OCI-LY7 (cell line): ENCODE results near the gene BANF1. TPM values are rescaled to one million over a fixed set of nuclear protein-coding genes. Genes with fewer than 3 reads are reported as not detected.

Source experiments
- BruUV-seq: library from RNA; stranded (reverse); fragments of 400-500 nt; replicated peaks from 2 replicates; lab custom pipeline; 2021; lab: Mats Ljungman, UMichigan
- CTCF ChIA-PET: fragments of 300-600 bp; sonication (Branson Sonifier 250); formaldehyde crosslinking; loops from one replicate; lab custom pipeline; 2022; ENCODE audit warnings: antibody characterized with exemption; ENCODE audit not compliant: unreplicated experiment; lab: Charles Lee
- POLR2A ChIA-PET: fragments of 300-600 bp; sonication (Branson Sonifier 250); formaldehyde crosslinking; loops from one replicate; lab custom pipeline; 2022; ENCODE audit warnings: antibody characterized with exemption; lab: Charles Lee
- DNase-seq: peaks from one replicate; pipeline ENCODE4 v3.0.0-alpha.2; 2015; ENCODE audit warnings: low spot score
- H2AFZ ChIP-seq: fragments of 200-600 bp; sonication (generic), shearing (Covaris generic); 2 replicates; pipeline ENCODE4 v1.6.1; 2014; ENCODE audit warnings: mild to moderate bottlenecking, antibody characterized with exemption, low read length, moderate library complexity
- H3K27ac ChIP-seq: fragments of 200-600 bp; sonication (generic); 2 replicates; pipeline ENCODE4 v1.5.1; 2014; ENCODE audit warnings: mixed run types, low read depth, mild to moderate bottlenecking, moderate library complexity, low read length, inconsistent platforms; ENCODE audit not compliant: poor library complexity, severe bottlenecking
- H3K36me3 ChIP-seq: fragments of 200-600 bp; sonication (generic); 2 replicates; pipeline ENCODE4 v1.6.1; 2014; ENCODE audit warnings: mild to moderate bottlenecking, antibody characterized with exemption, low read length, moderate library complexity, mixed read lengths; ENCODE audit not compliant: insufficient read depth
- H3K4me1 ChIP-seq: fragments of 200-600 bp; sonication (generic); 2 replicates; pipeline ENCODE4 v1.5.1; 2014; ENCODE audit warnings: mild to moderate bottlenecking, low read length; ENCODE audit not compliant: insufficient read depth, poor library complexity, severe bottlenecking
- H3K4me2 ChIP-seq: fragments of 200-600 bp; sonication (generic); 2 replicates; pipeline ENCODE4 v1.6.1; 2014; ENCODE audit warnings: mild to moderate bottlenecking, low read length
- H3K4me3 ChIP-seq: fragments of 200-600 bp; sonication (generic); 2 replicates; pipeline ENCODE4 v1.5.1; 2014; ENCODE audit warnings: mild to moderate bottlenecking, low read depth, low read length; ENCODE audit not compliant: poor library complexity, severe bottlenecking
- H3K79me2 ChIP-seq: fragments of 200-600 bp; sonication (generic); 2 replicates; pipeline ENCODE4 v1.6.1; 2016; ENCODE audit warnings: low read depth, mild to moderate bottlenecking, low read length, moderate library complexity, mixed read lengths; ENCODE audit not compliant: insufficient read depth
- H3K9me2 ChIP-seq: fragments of 200-600 bp; sonication (generic); 2 replicates; pipeline ENCODE4 v1.6.1; 2016; ENCODE audit warnings: mild to moderate bottlenecking, low read length, mixed read lengths; ENCODE audit not compliant: insufficient read depth
- H3K9me3 ChIP-seq: fragments of 200-600 bp; sonication (generic); 2 replicates; pipeline ENCODE4 v1.6.1; 2014; ENCODE audit warnings: mild to moderate bottlenecking, mixed run types, low read length, mixed read lengths
- H4K20me1 ChIP-seq: fragments of 200-600 bp; sonication (generic); 2 replicates; pipeline ENCODE4 v1.6.1; 2014; ENCODE audit warnings: mild to moderate bottlenecking, antibody characterized with exemption, low read length, moderate library complexity, mixed read lengths; ENCODE audit not compliant: insufficient read depth
- EZH2phosphoT487 ChIP-seq: fragments of 200-600 bp; sonication (generic); IDR thresholded peaks from 2 replicates; pipeline ENCODE4 v1.6.1; 2018; ENCODE audit warnings: low read depth, borderline replicate concordance, mild to moderate bottlenecking, mixed run types, antibody characterized with exemption, low read length, moderate library complexity, mixed read lengths
- intact Hi-C: fragments of 100-400 bp; cut with micrococcal nuclease; formaldehyde crosslinking; loops from one replicate; pipeline ENCODE4 v1.10.0; 2022; ENCODE audit not compliant: unreplicated experiment
- total RNA-seq, 2 experiments: library from RNA; depleted of rRNA in 1 of 2; stranded (reverse); fragments of >200 nt in 1 of 2; shearing (Covaris generic) in 1 of 2; gene quantifications; 2 replicates each; pipeline ENCODE4 v1.2.3, GENCODE V29; 2014 to 2022
- TF ChIP-seq, protein P1 (sequence below): fragments of 200-600 bp; sonication (generic); conservative IDR thresholded peaks from 2 replicates; pipeline ENCODE4 v1.5.1; 2014; ENCODE audit warnings: mild to moderate bottlenecking, antibody characterized with exemption, low read length, moderate library complexity, mixed read lengths

Gene BANF1
- total RNA-seq, 2 experiments from 2014 or later: 82.2 to 317 TPM

DNA sequence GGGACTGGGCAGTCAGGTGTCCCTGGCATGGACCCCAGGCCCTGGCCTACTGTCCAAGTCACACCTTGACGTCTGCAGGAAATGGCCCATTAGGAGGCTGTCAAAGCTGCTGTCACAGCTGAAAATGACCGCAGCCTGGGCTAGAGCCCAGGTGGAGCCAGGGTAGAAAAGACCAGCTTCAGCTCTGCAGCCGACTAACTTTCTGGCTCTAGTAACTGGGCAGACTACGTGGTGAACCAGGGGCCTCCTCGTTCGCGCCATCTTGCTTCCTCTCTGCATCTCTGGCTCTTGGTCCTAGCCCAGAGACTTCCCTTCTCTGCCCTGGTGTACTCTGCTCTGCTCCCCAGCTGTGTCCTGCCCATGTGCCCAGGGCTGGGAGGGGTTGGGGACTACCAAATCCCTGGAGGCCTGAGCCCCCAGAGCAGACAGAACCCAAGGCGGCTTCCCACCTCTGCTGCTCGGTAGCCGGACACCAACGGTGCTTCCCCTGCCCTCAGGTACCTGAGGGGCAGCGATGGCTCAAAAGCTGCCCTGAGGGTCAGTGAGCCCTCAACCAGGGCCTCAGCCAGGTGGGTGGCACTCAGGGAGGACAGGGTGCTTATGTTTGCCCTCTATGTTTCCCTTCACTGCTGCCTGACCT is 21.1 kb upstream of the BANF1 start:
- BruUV-seq: no TSS peak
- Histone ChIP-seq H3K4me2 (no peak overlapping the region), H3K9me2 (no peaks in the 10 kb centered on the region), H2AFZ (no peak overlapping the region), H3K79me2 (no peaks in the 10 kb centered on the region), H3K4me3 (no peak overlapping the region), H3K4me1 (no peaks in the 10 kb centered on the region), H3K36me3 (peaks cover 39% of the 10 kb centered on the region; the same call in 1 of the 2 replicates), H3K9me3 (no peaks in the 10 kb centered on the region), H3K27ac (no peak overlapping the region), H4K20me1 (no peaks in the 10 kb centered on the region)
- ChIA-PET POLR2A (no interaction called here), CTCF (no interaction called here)
- no peak for DNase-seq
- intact Hi-C loops: no loop called here
- TF ChIP-seq, protein P1, sequence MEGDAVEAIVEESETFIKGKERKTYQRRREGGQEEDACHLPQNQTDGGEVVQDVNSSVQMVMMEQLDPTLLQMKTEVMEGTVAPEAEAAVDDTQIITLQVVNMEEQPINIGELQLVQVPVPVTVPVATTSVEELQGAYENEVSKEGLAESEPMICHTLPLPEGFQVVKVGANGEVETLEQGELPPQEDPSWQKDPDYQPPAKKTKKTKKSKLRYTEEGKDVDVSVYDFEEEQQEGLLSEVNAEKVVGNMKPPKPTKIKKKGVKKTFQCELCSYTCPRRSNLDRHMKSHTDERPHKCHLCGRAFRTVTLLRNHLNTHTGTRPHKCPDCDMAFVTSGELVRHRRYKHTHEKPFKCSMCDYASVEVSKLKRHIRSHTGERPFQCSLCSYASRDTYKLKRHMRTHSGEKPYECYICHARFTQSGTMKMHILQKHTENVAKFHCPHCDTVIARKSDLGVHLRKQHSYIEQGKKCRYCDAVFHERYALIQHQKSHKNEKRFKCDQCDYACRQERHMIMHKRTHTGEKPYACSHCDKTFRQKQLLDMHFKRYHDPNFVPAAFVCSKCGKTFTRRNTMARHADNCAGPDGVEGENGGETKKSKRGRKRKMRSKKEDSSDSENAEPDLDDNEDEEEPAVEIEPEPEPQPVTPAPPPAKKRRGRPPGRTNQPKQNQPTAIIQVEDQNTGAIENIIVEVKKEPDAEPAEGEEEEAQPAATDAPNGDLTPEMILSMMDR: no peak
- no peak for TF ChIP-seq EZH2phosphoT487

DNA sequence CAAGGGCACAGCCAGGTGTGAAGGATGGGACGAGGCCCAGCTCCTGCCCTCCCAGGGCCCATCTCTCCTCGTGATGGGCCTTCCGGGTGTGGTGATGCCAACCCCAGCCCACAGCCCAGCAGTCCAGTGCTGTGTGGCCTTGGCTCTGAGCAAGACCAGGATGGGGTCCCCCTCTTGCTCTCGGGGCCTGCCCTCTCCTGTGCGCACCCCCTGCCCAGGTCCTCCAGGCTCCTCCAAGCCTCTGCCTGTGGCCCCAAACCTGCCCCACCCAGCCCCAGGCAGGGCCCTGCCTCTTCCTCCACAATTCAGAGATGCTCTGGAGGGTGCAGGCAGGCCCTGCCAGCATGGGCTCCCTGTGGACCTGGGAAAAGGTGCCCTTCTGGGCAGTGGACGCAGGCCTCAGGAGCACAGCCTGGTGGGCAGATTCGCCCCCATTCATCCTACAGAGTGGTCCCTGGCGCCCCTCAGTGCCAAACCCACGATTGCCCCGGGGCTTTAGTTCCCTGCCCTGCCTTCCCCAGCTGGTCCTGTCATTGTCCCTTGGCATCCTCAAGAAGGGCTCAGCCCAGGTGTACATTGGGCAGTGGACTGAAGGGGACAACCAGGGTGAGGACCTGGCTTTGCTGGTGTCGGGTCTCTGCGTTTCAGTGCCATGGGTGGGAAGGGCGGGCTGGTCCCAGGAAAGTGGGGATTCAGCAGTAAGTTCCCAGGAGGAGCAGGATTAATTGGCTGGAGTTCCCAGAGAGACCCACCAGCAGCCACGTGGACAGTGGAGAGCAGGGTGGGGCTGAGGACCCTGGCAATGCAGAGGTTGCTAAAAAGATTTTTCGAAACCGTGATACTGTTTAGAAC is 20.1 kb upstream of the BANF1 start:
- no peak for TF ChIP-seq EZH2phosphoT487
- TF ChIP-seq, protein P1: no peak
- intact Hi-C loops: no loop called here
- Histone ChIP-seq H2AFZ (no peak overlapping the region), H3K4me1 (no peaks in the 10 kb centered on the region), H3K27ac (no peak overlapping the region), H3K36me3 (peaks cover 29% of the 10 kb centered on the region; the same call in 1 of the 2 replicates), H3K9me2 (no peaks in the 10 kb centered on the region), H3K9me3 (no peaks in the 10 kb centered on the region), H3K4me3 (no peak overlapping the region), H4K20me1 (no peaks in the 10 kb centered on the region), H3K4me2 (no peak overlapping the region), H3K79me2 (no peaks in the 10 kb centered on the region)
- ChIA-PET POLR2A (interaction anchor here (0.6 kb wide), 2 partner anchors 46 to 203 kb away, joined by 3 to 4 read pairs; no protein-coding TSS in a partner anchor), CTCF (no interaction called here)
- no TSS peak for BruUV-seq
- no peak for DNase-seq
